ACC112 (cell line): ENCODE measurements around the gene ZBTB21.

ENCODE experiments used
- H2AFZ ChIP-seq: fragments of 200-600 bp; sonication (generic); one replicate; pipeline ENCODE4 v1.6.0; 2017; ENCODE audit warnings: antibody characterized with exemption, low read length; ENCODE audit not compliant: unreplicated experiment
- H3K27ac ChIP-seq: fragments of 200-600 bp; sonication (generic); 2 replicates; pipeline ENCODE4 v1.5.1; 2014; ENCODE audit warnings: low read depth, mild to moderate bottlenecking, antibody characterized with exemption, low read length, moderate library complexity
- H3K27me3 ChIP-seq: fragments of 200-600 bp; sonication (generic); 2 replicates; pipeline ENCODE4 v1.6.1; 2014; ENCODE audit warnings: mild to moderate bottlenecking, antibody characterized with exemption, low read length, moderate library complexity, mixed read lengths; ENCODE audit not compliant: insufficient read depth
- H3K36me3 ChIP-seq: fragments of 200-600 bp; sonication (generic); 2 replicates; pipeline ENCODE4 v1.6.1; 2016; ENCODE audit warnings: mild to moderate bottlenecking, antibody characterized with exemption, low read length, moderate library complexity, mixed read lengths; ENCODE audit not compliant: insufficient read depth
- H3K4me1 ChIP-seq: fragments of 200-600 bp; sonication (generic); one replicate; pipeline ENCODE4 v1.6.1; 2016; ENCODE audit warnings: low read length, mixed read lengths; ENCODE audit not compliant: insufficient read depth, unreplicated experiment, control insufficient read depth
- H3K4me3 ChIP-seq: fragments of 200-600 bp; sonication (generic); 2 replicates; pipeline ENCODE4 v1.5.1; 2014; ENCODE audit warnings: mild to moderate bottlenecking, low read depth, low read length
- H3K79me2 ChIP-seq: fragments of 200-600 bp; sonication (generic); one replicate; pipeline ENCODE4 v1.6.0; 2016; ENCODE audit warnings: low read length; ENCODE audit not compliant: control insufficient read depth, unreplicated experiment, insufficient read depth

The ZBTB21 gene

GRCh38 chr21:41970106-41970391 is 40.1 kb downstream of the ZBTB21 start:
- H3K27me3 ChIP-seq, result no peaks in the 10 kb centered on the region

GRCh38 chr21:41967708-41968107 is 42.5 kb downstream of the ZBTB21 start:
- Histone ChIP-seq H3K27ac (no peak overlapping the region), H3K4me1 (no peaks in the 10 kb centered on the region), H3K27me3 (no peaks in the 10 kb centered on the region), H3K36me3 (no peaks in the 10 kb centered on the region), H3K4me3 (no peak overlapping the region), H2AFZ (no peak overlapping the region), H3K79me2 (no peaks in the 10 kb centered on the region)

More at GRCh38 chr21:41970106-41970391, 40.1 kb downstream of the ZBTB21 start:
- H3K36me3 ChIP-seq, result no peaks in the 10 kb centered on the region
- no peaks in the 10 kb centered on the region for H3K79me2 ChIP-seq
- no peak overlapping the region for H3K27ac ChIP-seq
- no peaks in the 10 kb centered on the region for H3K4me1 ChIP-seq
- H3K4me3 ChIP-seq, result no peak overlapping the region
- no peak overlapping the region for H2AFZ ChIP-seq

GRCh38 chr21:41966872-41967621 is 43.1 kb downstream of the ZBTB21 start:
- H3K27ac ChIP-seq, result no peak overlapping the region
- H2AFZ ChIP-seq, result no peak overlapping the region
- no peaks in the 10 kb centered on the region for H3K4me1 ChIP-seq
- no peaks in the 10 kb centered on the region for H3K79me2 ChIP-seq
- no peaks in the 10 kb centered on the region for H3K27me3 ChIP-seq
- H3K36me3 ChIP-seq, result no peaks in the 10 kb centered on the region
- no peak overlapping the region for H3K4me3 ChIP-seq

- no peak overlapping the region for H3K27ac ChIP-seq
- H3K36me3 ChIP-seq, result no peaks in the 10 kb centered on the region
- no peak overlapping the region for H2AFZ ChIP-seq
- no peak overlapping the region for H3K4me3 ChIP-seq
- H3K79me2 ChIP-seq, result no peaks in the 10 kb centered on the region
- no peaks in the 10 kb centered on the region for H3K27me3 ChIP-seq
- H3K4me1 ChIP-seq, result no peaks in the 10 kb centered on the region
Observed at GRCh38 chr21:41966041-41966833, 43.9 kb downstream of the ZBTB21 start.

GRCh38 chr21:41965461-41966013 is 44.6 kb downstream of the ZBTB21 start:
- H3K27ac ChIP-seq, result no peak overlapping the region
- H2AFZ ChIP-seq, result no peak overlapping the region

GRCh38 chr21:41965045-41965444 is 45.1 kb downstream of the ZBTB21 start:
- Histone ChIP-seq H3K27ac (no peak overlapping the region), H3K4me1 (no peaks in the 10 kb centered on the region), H3K79me2 (no peaks in the 10 kb centered on the region), H3K36me3 (no peaks in the 10 kb centered on the region), H3K27me3 (no peaks in the 10 kb centered on the region), H2AFZ (no peak overlapping the region), H3K4me3 (no peak overlapping the region)

More at GRCh38 chr21:41965461-41966013, 44.6 kb downstream of the ZBTB21 start:
- Histone ChIP-seq H3K4me1 (no peaks in the 10 kb centered on the region), H3K79me2 (no peaks in the 10 kb centered on the region), H3K36me3 (no peaks in the 10 kb centered on the region), H3K27me3 (no peaks in the 10 kb centered on the region), H3K4me3 (no peak overlapping the region)

- Histone ChIP-seq H3K79me2 (no peaks in the 10 kb centered on the region), H3K4me1 (peaks cover 2% of the 10 kb centered on the region), H3K36me3 (no peaks in the 10 kb centered on the region), H3K27me3 (no peaks in the 10 kb centered on the region), H3K27ac (no peak overlapping the region), H3K4me3 (no peak overlapping the region), H2AFZ (no peak overlapping the region)
Observed at GRCh38 chr21:41964171-41964570, 46.0 kb downstream of the ZBTB21 start.

GRCh38 chr21:41962425-41962966 is 47.7 kb downstream of the ZBTB21 start:
- Histone ChIP-seq H3K27ac (no peak overlapping the region), H3K4me3 (no peak overlapping the region), H2AFZ (no peak overlapping the region), H3K79me2 (no peaks in the 10 kb centered on the region), H3K4me1 (peaks cover 19% of the 10 kb centered on the region), H3K27me3 (no peaks in the 10 kb centered on the region), H3K36me3 (no peaks in the 10 kb centered on the region)

GRCh38 chr21:41961753-41962152 is 48.4 kb downstream of the ZBTB21 start:
- Histone ChIP-seq H3K4me3 (no peak overlapping the region), H3K27me3 (no peaks in the 10 kb centered on the region), H2AFZ (no peak overlapping the region), H3K79me2 (no peaks in the 10 kb centered on the region), H3K4me1 (peaks cover 26% of the 10 kb centered on the region), H3K27ac (no peak overlapping the region), H3K36me3 (no peaks in the 10 kb centered on the region)

- Histone ChIP-seq H3K4me1 (peaks cover 27% of the 10 kb centered on the region), H3K27ac (no peak overlapping the region), H3K79me2 (no peaks in the 10 kb centered on the region), H3K4me3 (no peak overlapping the region), H3K36me3 (no peaks in the 10 kb centered on the region), H3K27me3 (no peaks in the 10 kb centered on the region), H2AFZ (no peak overlapping the region)
Observed at GRCh38 chr21:41961282-41961701, 48.9 kb downstream of the ZBTB21 start.
